ENCODE measurements around the gene NELFCD. TPM values are rescaled to one million over a fixed set of nuclear protein-coding genes. Genes with fewer than 3 reads are reported as not detected.

NELFCD gene
- total RNA-seq, 1 experiment from 2014 or later: 174 TPM

DNA sequence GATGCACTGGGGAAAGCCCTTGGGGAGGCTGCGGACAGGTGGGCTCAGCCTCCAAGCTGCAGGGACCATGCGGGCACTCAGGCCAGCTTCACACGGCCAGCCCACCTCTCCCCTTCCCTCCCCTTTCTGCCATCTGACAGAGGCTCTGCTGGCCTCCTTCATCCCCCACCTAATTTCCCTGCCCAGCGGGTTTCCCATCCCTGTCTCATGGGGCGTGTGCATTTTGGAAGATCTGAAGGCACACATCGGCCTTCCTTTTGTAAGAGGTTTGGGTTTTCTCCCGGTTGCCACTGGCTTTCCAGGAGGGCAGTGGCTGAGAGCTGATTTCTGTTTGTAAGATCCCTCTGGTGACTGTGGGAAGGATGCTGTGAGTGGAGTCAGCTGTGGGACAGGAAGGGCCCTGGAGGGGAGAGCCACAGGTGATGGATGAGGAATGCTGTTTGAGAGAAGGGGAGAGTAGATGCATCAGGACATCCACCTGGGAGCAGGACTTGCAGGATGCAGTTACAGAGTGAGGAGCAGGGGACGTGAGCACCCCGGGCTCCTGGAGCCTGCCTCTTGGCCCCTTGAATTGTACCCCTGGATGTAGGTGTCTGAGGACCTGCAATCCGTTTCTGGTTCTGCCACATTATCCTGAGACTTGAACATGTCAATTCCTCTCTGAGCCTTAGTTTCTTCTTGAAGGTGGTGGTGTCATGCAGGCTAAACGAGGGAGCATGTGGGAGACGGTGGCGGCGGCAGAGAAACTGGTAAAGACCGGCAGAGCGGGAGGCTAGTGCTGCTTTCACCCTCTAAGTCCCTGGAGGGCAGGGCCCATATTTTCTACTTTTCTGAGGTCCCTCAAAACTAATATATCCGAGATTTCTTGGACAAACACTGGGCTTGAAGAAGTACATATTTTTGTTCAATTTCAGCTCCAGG lies 32.2 kb downstream of the NELFCD start:
- intact Hi-C loops (cut with micrococcal nuclease; ENCODE audit: unreplicated experiment): no loop called here

DNA sequence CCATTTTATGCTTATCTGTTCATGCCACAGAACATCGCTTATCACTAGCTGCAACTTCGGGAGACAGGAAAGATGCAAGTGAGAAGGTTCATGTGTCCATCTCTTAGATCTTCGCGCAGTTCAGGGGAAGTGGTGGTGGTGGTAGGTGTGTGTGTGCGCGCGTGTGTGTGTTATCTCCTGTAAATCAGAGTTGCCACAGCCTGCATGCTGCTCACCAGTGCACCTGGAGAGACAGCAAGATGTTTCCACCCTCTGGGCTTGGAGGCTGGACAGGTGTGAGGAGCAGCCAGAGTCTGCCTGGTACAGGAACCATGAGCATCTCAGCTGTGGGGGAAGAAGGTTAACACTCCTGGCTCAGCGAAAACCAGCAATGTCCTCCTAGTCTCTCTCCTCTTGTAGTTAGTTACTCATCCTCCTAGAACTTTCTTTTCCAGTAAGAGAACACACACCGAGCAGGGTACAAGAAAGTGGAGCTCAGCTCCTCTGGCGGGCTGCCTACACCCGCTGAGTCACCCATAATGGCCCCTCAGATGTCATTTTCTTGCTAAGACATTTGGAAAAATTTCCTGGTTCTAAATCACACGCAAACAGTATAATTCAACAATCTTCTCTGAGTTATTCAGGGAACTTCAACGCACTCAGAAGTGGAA lies 33.0 kb downstream of the NELFCD start:
- Histone ChIP-seq H3K9me3 (ENCODE audit: low read depth, low read length, poor library complexity, severe bottlenecking) (no peaks in the 10 kb centered on the region), H3K4me3 (ENCODE audit: low read depth, low read length, poor library complexity, severe bottlenecking) (no peak overlapping the region), H3K27ac (ENCODE audit: low read depth, low read length, poor library complexity, severe bottlenecking) (no peak overlapping the region), H3K4me1 (ENCODE audit: insufficient read depth, low read length, poor library complexity, severe bottlenecking) (no peaks in the 10 kb centered on the region), H3K27me3 (replicated peaks; ENCODE audit: insufficient read depth, low read depth, low read length, poor library complexity) (no peaks in the 10 kb centered on the region), H3K36me3 (ENCODE audit: insufficient read depth, low read length, poor library complexity, severe bottlenecking) (no peaks in the 10 kb centered on the region)
- no TSS peak for BruUV-seq (replicated peaks)
- intact Hi-C loops (cut with micrococcal nuclease; ENCODE audit: unreplicated experiment): no loop called here
- no peak for TF ChIP-seq EZH2 (IDR thresholded peaks at IDR 0.05; ENCODE audit: borderline replicate concordance, low read depth, low read length, poor library complexity, severe bottlenecking)
- TF ChIP-seq, protein P1, sequence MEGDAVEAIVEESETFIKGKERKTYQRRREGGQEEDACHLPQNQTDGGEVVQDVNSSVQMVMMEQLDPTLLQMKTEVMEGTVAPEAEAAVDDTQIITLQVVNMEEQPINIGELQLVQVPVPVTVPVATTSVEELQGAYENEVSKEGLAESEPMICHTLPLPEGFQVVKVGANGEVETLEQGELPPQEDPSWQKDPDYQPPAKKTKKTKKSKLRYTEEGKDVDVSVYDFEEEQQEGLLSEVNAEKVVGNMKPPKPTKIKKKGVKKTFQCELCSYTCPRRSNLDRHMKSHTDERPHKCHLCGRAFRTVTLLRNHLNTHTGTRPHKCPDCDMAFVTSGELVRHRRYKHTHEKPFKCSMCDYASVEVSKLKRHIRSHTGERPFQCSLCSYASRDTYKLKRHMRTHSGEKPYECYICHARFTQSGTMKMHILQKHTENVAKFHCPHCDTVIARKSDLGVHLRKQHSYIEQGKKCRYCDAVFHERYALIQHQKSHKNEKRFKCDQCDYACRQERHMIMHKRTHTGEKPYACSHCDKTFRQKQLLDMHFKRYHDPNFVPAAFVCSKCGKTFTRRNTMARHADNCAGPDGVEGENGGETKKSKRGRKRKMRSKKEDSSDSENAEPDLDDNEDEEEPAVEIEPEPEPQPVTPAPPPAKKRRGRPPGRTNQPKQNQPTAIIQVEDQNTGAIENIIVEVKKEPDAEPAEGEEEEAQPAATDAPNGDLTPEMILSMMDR (conservative IDR thresholded peaks at IDR 0.05; ENCODE audit: low read depth, low read length): no peak
- no peak for DNase-seq (ENCODE audit: low spot score)
- ChIA-PET POLR2A (ENCODE audit: low non-redundant PET) (no interaction called here), CTCF (no interaction called here)

More for the DNA sequence above, 32.2 kb downstream of the NELFCD start:
- ChIA-PET POLR2A (ENCODE audit: low non-redundant PET) (no interaction called here), CTCF (no interaction called here)
- Histone ChIP-seq H3K4me1 (ENCODE audit: insufficient read depth, low read length, poor library complexity, severe bottlenecking) (no peaks in the 10 kb centered on the region), H3K4me3 (ENCODE audit: low read depth, low read length, poor library complexity, severe bottlenecking) (no peak overlapping the region), H3K36me3 (ENCODE audit: insufficient read depth, low read length, poor library complexity, severe bottlenecking) (no peaks in the 10 kb centered on the region), H3K9me3 (ENCODE audit: low read depth, low read length, poor library complexity, severe bottlenecking) (no peaks in the 10 kb centered on the region), H3K27me3 (replicated peaks; ENCODE audit: insufficient read depth, low read depth, low read length, poor library complexity) (no peaks in the 10 kb centered on the region), H3K27ac (ENCODE audit: low read depth, low read length, poor library complexity, severe bottlenecking) (no peak overlapping the region)
- DNase-seq (ENCODE audit: low spot score): no peak
- TF ChIP-seq EZH2 (IDR thresholded peaks at IDR 0.05; ENCODE audit: borderline replicate concordance, low read depth, low read length, poor library complexity, severe bottlenecking): no peak
- TF ChIP-seq, protein P1 (conservative IDR thresholded peaks at IDR 0.05; ENCODE audit: low read depth, low read length): no peak
- BruUV-seq (replicated peaks): no TSS peak

DNA sequence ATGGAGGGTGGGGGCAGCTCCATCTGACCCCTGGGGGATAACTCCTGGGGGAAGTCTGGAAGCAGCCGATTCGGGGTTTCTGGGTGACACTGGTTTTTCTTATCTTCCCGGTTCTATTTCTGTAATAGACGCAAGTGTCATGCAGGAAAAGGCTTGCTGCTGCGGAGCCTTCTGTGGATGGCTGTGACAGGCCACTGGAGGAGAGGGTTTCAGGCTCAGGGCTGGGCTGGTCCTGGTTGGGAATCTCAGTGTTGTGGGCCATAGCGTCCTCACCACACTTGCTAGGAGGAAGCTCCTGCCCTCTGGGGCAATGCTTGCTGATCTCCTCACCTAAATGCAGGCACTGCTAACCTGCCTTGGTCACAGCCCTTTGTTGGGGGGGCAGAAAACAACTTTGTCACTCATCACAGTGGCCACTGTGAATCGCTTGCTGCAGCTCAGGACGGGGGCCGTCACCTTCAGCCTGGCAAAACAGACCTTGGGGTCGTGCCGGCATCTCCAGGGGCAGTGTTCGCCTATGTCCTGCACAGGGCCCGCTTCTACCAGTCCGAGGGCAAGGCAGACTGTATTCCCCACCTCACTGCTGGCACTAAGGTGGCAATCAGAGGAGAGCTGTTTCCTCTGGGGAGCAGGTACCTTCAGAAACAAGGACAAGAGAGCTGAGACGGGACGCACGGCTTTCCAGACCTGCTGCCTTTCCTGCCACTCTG lies 33.8 kb downstream of the NELFCD start:
- no peak for DNase-seq (ENCODE audit: low spot score)
- H3K27me3 ChIP-seq (replicated peaks; ENCODE audit: insufficient read depth, low read depth, low read length, poor library complexity): no peaks in the 10 kb centered on the region
- ChIA-PET POLR2A (ENCODE audit: low non-redundant PET) (no interaction called here), CTCF (no interaction called here)
- H3K27ac ChIP-seq (ENCODE audit: low read depth, low read length, poor library complexity, severe bottlenecking): no peak overlapping the region
- no TSS peak for BruUV-seq (replicated peaks)
- H3K4me1 ChIP-seq (ENCODE audit: insufficient read depth, low read length, poor library complexity, severe bottlenecking): no peaks in the 10 kb centered on the region
- intact Hi-C loops (cut with micrococcal nuclease; ENCODE audit: unreplicated experiment): no loop called here
- no peak for TF ChIP-seq EZH2 (IDR thresholded peaks at IDR 0.05; ENCODE audit: borderline replicate concordance, low read depth, low read length, poor library complexity, severe bottlenecking)
- TF ChIP-seq, protein P1 (conservative IDR thresholded peaks at IDR 0.05; ENCODE audit: low read depth, low read length): no peak
- no peaks in the 10 kb centered on the region for H3K9me3 ChIP-seq (ENCODE audit: low read depth, low read length, poor library complexity, severe bottlenecking)
- H3K4me3 ChIP-seq (ENCODE audit: low read depth, low read length, poor library complexity, severe bottlenecking): no peak overlapping the region
- no peaks in the 10 kb centered on the region for H3K36me3 ChIP-seq (ENCODE audit: insufficient read depth, low read length, poor library complexity, severe bottlenecking)
